HEK293 (cell line): ENCODE results near the gene GMDS.

ENCODE experiments used
- FEZF1 ChIP-seq: fragments of 450-650 bp; formaldehyde crosslinking; IDR thresholded peaks from 2 replicates; pipeline ENCODE4 v1.5.1; 2016; ENCODE audit warnings: missing biosample characterization, missing genetic modification characterization
- GLI4 ChIP-seq: fragments of 450-650 bp; formaldehyde crosslinking; IDR thresholded peaks from 2 replicates; pipeline ENCODE4 v1.5.1; 2016; ENCODE audit warnings: missing biosample characterization, missing genetic modification characterization
- OSR2 ChIP-seq: fragments of 450-650 bp; formaldehyde crosslinking; IDR thresholded peaks from 2 replicates; pipeline ENCODE4 v1.5.1; 2016; ENCODE audit warnings: missing biosample characterization, missing genetic modification characterization
- OVOL3 ChIP-seq: fragments of 450-650 bp; formaldehyde crosslinking; IDR thresholded peaks from 2 replicates; pipeline ENCODE4 v1.5.1; 2016; ENCODE audit warnings: missing biosample characterization, missing genetic modification characterization
- SP7 ChIP-seq: fragments of 450-650 bp; formaldehyde crosslinking; IDR thresholded peaks from 2 replicates; pipeline ENCODE4 v1.5.1; 2016; ENCODE audit warnings: missing biosample characterization, missing genetic modification characterization
- WT1 ChIP-seq: fragments of 450-650 bp; formaldehyde crosslinking; IDR thresholded peaks from 2 replicates; pipeline ENCODE4 v1.5.1; 2016; ENCODE audit warnings: missing biosample characterization, missing genetic modification characterization
- ZBTB48 ChIP-seq: fragments of 450-650 bp; formaldehyde crosslinking; IDR thresholded peaks from 2 replicates; pipeline ENCODE4 v1.5.1; 2016; ENCODE audit warnings: missing biosample characterization, missing genetic modification characterization
- ZEB2 ChIP-seq: fragments of 450-650 bp; formaldehyde crosslinking; IDR thresholded peaks from 2 replicates; pipeline ENCODE4 v1.5.1; 2016; ENCODE audit warnings: missing biosample characterization, missing genetic modification characterization
- ZFP69B ChIP-seq: fragments of 450-650 bp; formaldehyde crosslinking; IDR thresholded peaks from 2 replicates; pipeline ENCODE4 v1.5.1; 2016; ENCODE audit warnings: missing biosample characterization, missing genetic modification characterization
- ZNF140 ChIP-seq: fragments of 450-650 bp; formaldehyde crosslinking; IDR thresholded peaks from 2 replicates; pipeline ENCODE4 v1.5.1; 2016; ENCODE audit warnings: missing biosample characterization, missing genetic modification characterization
- ZNF2 ChIP-seq: fragments of 450-650 bp; formaldehyde crosslinking; IDR thresholded peaks from 2 replicates; pipeline ENCODE4 v1.5.1; 2016; ENCODE audit warnings: missing biosample characterization, missing genetic modification characterization
- ZNF600 ChIP-seq: fragments of 450-650 bp; formaldehyde crosslinking; IDR thresholded peaks from 2 replicates; pipeline ENCODE4 v1.5.1; 2016; ENCODE audit warnings: missing biosample characterization, missing genetic modification characterization
- ZNF658 ChIP-seq: fragments of 450-650 bp; formaldehyde crosslinking; IDR thresholded peaks from 2 replicates; pipeline ENCODE4; 2016; ENCODE audit warnings: missing biosample characterization, missing genetic modification characterization
- ZNF677 ChIP-seq: fragments of 450-650 bp; IDR thresholded peaks from 2 replicates; pipeline ENCODE4 v1.5.0; 2018; ENCODE audit warnings: missing biosample characterization, mild to moderate bottlenecking, missing genetic modification characterization, moderate library complexity
- ZNF776 ChIP-seq: fragments of 450-650 bp; formaldehyde crosslinking; IDR thresholded peaks from 2 replicates; pipeline ENCODE4 v1.5.0; 2017; ENCODE audit warnings: missing biosample characterization, missing genetic modification characterization, borderline replicate concordance
- ZXDB ChIP-seq: fragments of 450-650 bp; formaldehyde crosslinking; IDR thresholded peaks from 2 replicates; pipeline ENCODE4 v1.5.1; 2016; ENCODE audit warnings: missing biosample characterization, missing genetic modification characterization
- TF ChIP-seq, protein P1 (sequence below): fragments of 450-650 bp; formaldehyde crosslinking; IDR thresholded peaks from 2 replicates; pipeline ENCODE4 v1.5.1; 2016; ENCODE audit warnings: missing biosample characterization, missing genetic modification characterization
- TF ChIP-seq, protein P2 (sequence below): fragments of 450-650 bp; formaldehyde crosslinking; IDR thresholded peaks from 2 replicates; pipeline ENCODE4 v1.5.1; 2016; ENCODE audit warnings: missing biosample characterization, missing genetic modification characterization
- TF ChIP-seq, protein P3 (sequence below): fragments of 450-650 bp; formaldehyde crosslinking; IDR thresholded peaks from 2 replicates; pipeline ENCODE4 v1.5.1; 2016; ENCODE audit warnings: missing biosample characterization, missing genetic modification characterization
- TF ChIP-seq, protein P4 (sequence below): fragments of 450-650 bp; formaldehyde crosslinking; IDR thresholded peaks from 2 replicates; pipeline ENCODE4 v1.5.1; 2016; ENCODE audit warnings: missing biosample characterization, missing genetic modification characterization, low read depth
- TF ChIP-seq, protein P5 (sequence below): fragments of 450-650 bp; formaldehyde crosslinking; IDR thresholded peaks from 2 replicates; pipeline ENCODE4 v1.5.1; 2016; ENCODE audit warnings: missing biosample characterization, missing genetic modification characterization
- TF ChIP-seq, protein P6 (sequence below): fragments of 450-650 bp; formaldehyde crosslinking; IDR thresholded peaks from 2 replicates; pipeline ENCODE4 v1.5.1; 2017; ENCODE audit warnings: missing biosample characterization, missing genetic modification characterization
- TF ChIP-seq, protein P7 (sequence below): fragments of 450-650 bp; formaldehyde crosslinking; IDR thresholded peaks from 2 replicates; pipeline ENCODE4 v1.5.1; 2016; ENCODE audit warnings: missing biosample characterization, missing genetic modification characterization, borderline replicate concordance
- TF ChIP-seq, protein P8 (sequence below): fragments of 450-650 bp; formaldehyde crosslinking; IDR thresholded peaks from 2 replicates; pipeline ENCODE4 v1.5.1; 2017; ENCODE audit warnings: missing biosample characterization, missing genetic modification characterization

GMDS gene

DNA sequence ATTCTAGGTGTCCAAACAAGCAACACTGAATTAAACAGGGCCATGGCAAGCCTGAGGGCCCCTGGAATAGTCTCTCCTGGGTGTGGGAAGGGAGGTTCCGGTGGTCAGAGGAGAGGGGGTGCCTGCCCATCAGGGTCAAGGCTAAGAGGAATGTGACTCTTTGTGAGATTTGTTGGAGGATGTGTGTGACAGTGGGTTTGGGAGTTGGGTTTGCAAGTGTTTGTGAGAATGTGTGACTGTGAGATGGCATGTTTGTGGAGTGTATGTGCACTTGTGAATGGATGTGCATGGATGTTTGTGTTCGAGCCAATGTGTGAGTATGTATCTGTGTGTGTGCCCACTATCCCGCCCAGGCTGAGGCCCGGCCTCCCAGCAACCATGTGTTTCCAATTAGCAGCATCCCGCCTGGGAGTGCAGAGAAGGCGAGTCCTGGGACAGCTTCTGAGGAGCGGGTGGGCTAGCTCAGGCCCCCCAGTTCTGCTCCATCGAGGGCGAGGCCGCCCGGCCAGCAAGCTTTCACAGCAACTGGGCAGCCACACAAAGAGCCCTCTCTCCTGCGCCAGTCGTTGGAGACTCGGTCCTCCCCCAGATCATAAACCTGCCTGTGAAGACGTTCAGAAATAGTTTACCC lies 623.1 kb downstream of the GMDS start (continued):
- TF ChIP-seq, protein P1, sequence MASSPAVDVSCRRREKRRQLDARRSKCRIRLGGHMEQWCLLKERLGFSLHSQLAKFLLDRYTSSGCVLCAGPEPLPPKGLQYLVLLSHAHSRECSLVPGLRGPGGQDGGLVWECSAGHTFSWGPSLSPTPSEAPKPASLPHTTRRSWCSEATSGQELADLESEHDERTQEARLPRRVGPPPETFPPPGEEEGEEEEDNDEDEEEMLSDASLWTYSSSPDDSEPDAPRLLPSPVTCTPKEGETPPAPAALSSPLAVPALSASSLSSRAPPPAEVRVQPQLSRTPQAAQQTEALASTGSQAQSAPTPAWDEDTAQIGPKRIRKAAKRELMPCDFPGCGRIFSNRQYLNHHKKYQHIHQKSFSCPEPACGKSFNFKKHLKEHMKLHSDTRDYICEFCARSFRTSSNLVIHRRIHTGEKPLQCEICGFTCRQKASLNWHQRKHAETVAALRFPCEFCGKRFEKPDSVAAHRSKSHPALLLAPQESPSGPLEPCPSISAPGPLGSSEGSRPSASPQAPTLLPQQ (tag by site-specific recombination) = no peak
- TF ChIP-seq, protein P2, sequence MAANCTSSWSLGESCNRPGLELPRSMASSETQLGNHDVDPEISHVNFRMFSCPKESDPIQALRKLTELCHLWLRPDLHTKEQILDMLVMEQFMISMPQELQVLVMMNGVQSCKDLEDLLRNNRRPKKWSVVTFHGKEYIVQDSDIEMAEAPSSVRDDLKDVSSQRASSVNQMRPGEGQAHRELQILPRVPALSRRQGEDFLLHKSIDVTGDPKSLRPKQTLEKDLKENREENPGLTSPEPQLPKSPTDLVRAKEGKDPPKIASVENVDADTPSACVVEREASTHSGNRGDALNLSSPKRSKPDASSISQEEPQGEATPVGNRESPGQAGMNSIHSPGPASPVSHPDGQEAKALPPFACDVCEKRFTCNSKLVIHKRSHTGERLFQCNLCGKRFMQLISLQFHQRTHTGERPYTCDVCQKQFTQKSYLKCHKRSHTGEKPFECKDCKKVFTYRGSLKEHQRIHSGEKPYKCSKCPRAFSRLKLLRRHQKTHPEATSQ (tag by site-specific recombination) = no peak
- TF ChIP-seq OVOL3 (tag by site-specific recombination) (no peak), GLI4 (tag by site-specific recombination) (no peak), ZNF600 (tag by site-specific recombination) (peak; percentile 96), ZXDB (tag by site-specific recombination) (peak; percentile 20; the same call in 1 of the 2 replicates), ZEB2 (tag by site-specific recombination) (peak; percentile 54; the same call in 1 of the 2 replicates), FEZF1 (tag by site-specific recombination) (no peak; the same call in 1 of the 2 replicates), ZNF658 (tag by site-specific recombination) (no peak), SP7 (tag by site-specific recombination) (no peak), OSR2 (tag by site-specific recombination) (no peak), ZNF2 (0 out of 2 replicates have a peak, but pooled peaks have one; percentile 37), ZBTB48 (no peak; the same call in 1 of the 2 replicates), ZFP69B (peak; percentile 46; the same call in 1 of the 2 replicates), ZNF677 (tag by site-specific recombination) (no peak), ZNF776 (tag by site-specific recombination) (no peak), WT1 (peak; percentile 67), ZNF140 (tag by site-specific recombination) (no peak)
- TF ChIP-seq, protein P3, sequence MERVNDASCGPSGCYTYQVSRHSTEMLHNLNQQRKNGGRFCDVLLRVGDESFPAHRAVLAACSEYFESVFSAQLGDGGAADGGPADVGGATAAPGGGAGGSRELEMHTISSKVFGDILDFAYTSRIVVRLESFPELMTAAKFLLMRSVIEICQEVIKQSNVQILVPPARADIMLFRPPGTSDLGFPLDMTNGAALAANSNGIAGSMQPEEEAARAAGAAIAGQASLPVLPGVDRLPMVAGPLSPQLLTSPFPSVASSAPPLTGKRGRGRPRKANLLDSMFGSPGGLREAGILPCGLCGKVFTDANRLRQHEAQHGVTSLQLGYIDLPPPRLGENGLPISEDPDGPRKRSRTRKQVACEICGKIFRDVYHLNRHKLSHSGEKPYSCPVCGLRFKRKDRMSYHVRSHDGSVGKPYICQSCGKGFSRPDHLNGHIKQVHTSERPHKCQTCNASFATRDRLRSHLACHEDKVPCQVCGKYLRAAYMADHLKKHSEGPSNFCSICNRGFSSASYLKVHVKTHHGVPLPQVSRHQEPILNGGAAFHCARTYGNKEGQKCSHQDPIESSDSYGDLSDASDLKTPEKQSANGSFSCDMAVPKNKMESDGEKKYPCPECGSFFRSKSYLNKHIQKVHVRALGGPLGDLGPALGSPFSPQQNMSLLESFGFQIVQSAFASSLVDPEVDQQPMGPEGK (tag by site-specific recombination) = peak; percentile 70
- TF ChIP-seq, protein P4, sequence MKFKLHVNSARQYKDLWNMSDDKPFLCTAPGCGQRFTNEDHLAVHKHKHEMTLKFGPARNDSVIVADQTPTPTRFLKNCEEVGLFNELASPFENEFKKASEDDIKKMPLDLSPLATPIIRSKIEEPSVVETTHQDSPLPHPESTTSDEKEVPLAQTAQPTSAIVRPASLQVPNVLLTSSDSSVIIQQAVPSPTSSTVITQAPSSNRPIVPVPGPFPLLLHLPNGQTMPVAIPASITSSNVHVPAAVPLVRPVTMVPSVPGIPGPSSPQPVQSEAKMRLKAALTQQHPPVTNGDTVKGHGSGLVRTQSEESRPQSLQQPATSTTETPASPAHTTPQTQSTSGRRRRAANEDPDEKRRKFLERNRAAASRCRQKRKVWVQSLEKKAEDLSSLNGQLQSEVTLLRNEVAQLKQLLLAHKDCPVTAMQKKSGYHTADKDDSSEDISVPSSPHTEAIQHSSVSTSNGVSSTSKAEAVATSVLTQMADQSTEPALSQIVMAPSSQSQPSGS = no peak
- TF ChIP-seq, protein P5, sequence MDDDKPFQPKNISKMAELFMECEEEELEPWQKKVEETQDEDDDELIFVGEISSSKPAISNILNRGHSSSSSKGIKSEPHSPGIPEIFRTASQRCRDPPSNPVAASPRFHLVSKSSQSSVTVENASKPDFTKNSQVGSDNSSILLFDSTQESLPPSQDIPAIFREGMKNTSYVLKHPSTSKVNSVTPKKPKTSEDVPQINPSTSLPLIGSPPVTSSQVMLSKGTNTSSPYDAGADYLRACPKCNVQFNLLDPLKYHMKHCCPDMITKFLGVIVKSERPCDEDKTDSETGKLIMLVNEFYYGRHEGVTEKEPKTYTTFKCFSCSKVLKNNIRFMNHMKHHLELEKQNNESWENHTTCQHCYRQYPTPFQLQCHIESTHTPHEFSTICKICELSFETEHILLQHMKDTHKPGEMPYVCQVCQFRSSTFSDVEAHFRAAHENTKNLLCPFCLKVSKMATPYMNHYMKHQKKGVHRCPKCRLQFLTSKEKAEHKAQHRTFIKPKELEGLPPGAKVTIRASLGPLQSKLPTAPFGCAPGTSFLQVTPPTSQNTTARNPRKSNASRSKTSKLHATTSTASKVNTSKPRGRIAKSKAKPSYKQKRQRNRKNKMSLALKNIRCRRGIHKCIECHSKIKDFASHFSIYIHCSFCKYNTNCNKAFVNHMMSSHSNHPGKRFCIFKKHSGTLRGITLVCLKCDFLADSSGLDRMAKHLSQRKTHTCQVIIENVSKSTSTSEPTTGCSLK = no peak
- TF ChIP-seq, protein P6, sequence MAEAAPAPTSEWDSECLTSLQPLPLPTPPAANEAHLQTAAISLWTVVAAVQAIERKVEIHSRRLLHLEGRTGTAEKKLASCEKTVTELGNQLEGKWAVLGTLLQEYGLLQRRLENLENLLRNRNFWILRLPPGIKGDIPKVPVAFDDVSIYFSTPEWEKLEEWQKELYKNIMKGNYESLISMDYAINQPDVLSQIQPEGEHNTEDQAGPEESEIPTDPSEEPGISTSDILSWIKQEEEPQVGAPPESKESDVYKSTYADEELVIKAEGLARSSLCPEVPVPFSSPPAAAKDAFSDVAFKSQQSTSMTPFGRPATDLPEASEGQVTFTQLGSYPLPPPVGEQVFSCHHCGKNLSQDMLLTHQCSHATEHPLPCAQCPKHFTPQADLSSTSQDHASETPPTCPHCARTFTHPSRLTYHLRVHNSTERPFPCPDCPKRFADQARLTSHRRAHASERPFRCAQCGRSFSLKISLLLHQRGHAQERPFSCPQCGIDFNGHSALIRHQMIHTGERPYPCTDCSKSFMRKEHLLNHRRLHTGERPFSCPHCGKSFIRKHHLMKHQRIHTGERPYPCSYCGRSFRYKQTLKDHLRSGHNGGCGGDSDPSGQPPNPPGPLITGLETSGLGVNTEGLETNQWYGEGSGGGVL = peak; percentile 41; the same call in 1 of the 2 replicates
- TF ChIP-seq, protein P7, sequence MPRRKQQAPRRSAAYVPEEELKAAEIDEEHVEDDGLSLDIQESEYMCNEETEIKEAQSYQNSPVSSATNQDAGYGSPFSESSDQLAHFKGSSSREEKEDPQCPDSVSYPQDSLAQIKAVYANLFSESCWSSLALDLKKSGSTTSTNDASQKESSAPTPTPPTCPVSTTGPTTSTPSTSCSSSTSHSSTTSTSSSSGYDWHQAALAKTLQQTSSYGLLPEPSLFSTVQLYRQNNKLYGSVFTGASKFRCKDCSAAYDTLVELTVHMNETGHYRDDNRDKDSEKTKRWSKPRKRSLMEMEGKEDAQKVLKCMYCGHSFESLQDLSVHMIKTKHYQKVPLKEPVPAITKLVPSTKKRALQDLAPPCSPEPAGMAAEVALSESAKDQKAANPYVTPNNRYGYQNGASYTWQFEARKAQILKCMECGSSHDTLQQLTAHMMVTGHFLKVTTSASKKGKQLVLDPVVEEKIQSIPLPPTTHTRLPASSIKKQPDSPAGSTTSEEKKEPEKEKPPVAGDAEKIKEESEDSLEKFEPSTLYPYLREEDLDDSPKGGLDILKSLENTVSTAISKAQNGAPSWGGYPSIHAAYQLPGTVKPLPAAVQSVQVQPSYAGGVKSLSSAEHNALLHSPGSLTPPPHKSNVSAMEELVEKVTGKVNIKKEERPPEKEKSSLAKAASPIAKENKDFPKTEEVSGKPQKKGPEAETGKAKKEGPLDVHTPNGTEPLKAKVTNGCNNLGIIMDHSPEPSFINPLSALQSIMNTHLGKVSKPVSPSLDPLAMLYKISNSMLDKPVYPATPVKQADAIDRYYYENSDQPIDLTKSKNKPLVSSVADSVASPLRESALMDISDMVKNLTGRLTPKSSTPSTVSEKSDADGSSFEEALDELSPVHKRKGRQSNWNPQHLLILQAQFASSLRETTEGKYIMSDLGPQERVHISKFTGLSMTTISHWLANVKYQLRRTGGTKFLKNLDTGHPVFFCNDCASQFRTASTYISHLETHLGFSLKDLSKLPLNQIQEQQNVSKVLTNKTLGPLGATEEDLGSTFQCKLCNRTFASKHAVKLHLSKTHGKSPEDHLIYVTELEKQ (tag by site-specific recombination) = no peak
- TF ChIP-seq, protein P8, sequence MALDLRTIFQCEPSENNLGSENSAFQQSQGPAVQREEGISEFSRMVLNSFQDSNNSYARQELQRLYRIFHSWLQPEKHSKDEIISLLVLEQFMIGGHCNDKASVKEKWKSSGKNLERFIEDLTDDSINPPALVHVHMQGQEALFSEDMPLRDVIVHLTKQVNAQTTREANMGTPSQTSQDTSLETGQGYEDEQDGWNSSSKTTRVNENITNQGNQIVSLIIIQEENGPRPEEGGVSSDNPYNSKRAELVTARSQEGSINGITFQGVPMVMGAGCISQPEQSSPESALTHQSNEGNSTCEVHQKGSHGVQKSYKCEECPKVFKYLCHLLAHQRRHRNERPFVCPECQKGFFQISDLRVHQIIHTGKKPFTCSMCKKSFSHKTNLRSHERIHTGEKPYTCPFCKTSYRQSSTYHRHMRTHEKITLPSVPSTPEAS (tag by site-specific recombination) = peak; percentile 94
